ENCODE measurements around the gene MYO3B. TPM values are rescaled to one million over a fixed set of nuclear protein-coding genes. Genes with fewer than 3 reads are reported as not detected.

MYO3B gene
- total and polyA plus RNA-seq, 2 of the 8 experiments (the other 6 are each of a cell fraction or from before 2014, with no cell fraction given): 0.17 to 0.19 TPM

DNA sequence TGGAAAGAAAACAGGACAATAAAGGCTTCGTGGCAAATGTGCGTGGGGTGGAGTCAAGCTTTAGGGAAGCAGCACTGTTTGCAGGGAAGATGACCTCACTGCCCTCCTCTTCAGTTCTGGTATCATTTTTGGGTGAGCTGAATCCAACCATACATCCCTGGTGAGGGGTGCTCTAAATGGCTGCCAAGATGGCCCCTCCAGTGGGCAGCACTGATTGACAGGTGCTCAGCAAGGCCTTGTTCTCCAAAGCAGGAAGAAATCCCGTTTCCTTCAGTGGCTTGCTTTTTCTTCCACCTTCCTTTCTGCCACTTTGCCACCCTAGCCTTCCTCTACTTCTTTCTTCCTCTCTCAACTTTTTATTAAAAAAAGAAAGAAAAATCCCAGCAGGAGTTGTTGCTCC, 404.4 kb downstream of the MYO3B start:
- Histone ChIP-seq H3K79me2 (ENCODE audit: control insufficient read depth in 1 of 2, insufficient read depth in 2 of 2, low read length in 2 of 2) (no peaks in the 10 kb centered on the region), H3K4me2 (ENCODE audit: insufficient read depth in 1 of 2, low read depth in 2 of 2, low read length in 2 of 2) (peak overlapping the region; percentile 36 to 46), H2BK20ac (ENCODE audit: low read length) (peak overlapping the region; percentile 90), H3K9ac (replicated peaks in 1 of 4; ENCODE audit: extremely low read depth in 1 of 4, low read depth in 3 of 4, low read length in 3 of 4) (no peak overlapping the region), H4K91ac (replicated peaks; ENCODE audit: insufficient read length, low read length) (peak overlapping the region; percentile 32), H2AFZ (ENCODE audit: low read length) (peak overlapping the region; percentile 83), H2BK120ac (replicated peaks; ENCODE audit: low read depth, low read length) (peak overlapping the region; percentile 8), H4K20me1 (replicated peaks in 1 of 2; ENCODE audit: control insufficient read depth in 1 of 2, insufficient read depth in 2 of 2, low read length in 2 of 2) (no peaks in the 10 kb centered on the region), H2BK12ac (ENCODE audit: low read depth, low read length) (peak overlapping the region; percentile 69; the same call in 1 of the 2 replicates), H4K8ac (ENCODE audit: extremely low read depth, insufficient read depth, low read length) (peak overlapping the region; percentile 47; the same call in 1 of the 2 replicates), H2AK5ac (ENCODE audit: low read depth, low read length) (no peak overlapping the region), H4K5ac (ENCODE audit: insufficient read length, low read depth, low read length) (no peak overlapping the region), H3K23ac (ENCODE audit: insufficient read length) (no peak overlapping the region), H3K36me3 (ENCODE audit: control insufficient read depth in 2 of 4, insufficient read depth in 4 of 4, low read length in 3 of 4) (no peaks in the 10 kb centered on the region), H3K56ac (replicated peaks; ENCODE audit: insufficient read length, low read depth, low read length) (no peak overlapping the region), H3K9me3 (ENCODE audit: insufficient read depth in 2 of 2, low read depth in 1 of 2, low read length in 1 of 2) (no peaks in the 10 kb centered on the region), H3K27me3 (replicated peaks in 1 of 4; ENCODE audit: control insufficient read depth in 3 of 4, extremely low read depth in 1 of 4, insufficient read depth in 3 of 4, low read length in 3 of 4) (no peaks in the 10 kb centered on the region), H3K27ac (ENCODE audit: low read depth, low read length) (peak overlapping the region; percentile 2; the same call in 1 of the 2 replicates), H3K23me2 (ENCODE audit: low read depth, low read length) (no peaks in the 10 kb centered on the region), H3K4me3 (ENCODE audit: extremely low read depth in 1 of 4, insufficient read depth in 2 of 4, low read depth in 3 of 4, low read length in 4 of 4) (no peak overlapping the region; a peak in 1 of 8 replicates), H2BK15ac (ENCODE audit: low read length) (no peak overlapping the region), H3K18ac (ENCODE audit: extremely low read depth, low read length) (no peak overlapping the region), H2BK5ac (ENCODE audit: low read depth, low read length) (no peak overlapping the region; the same call in 1 of the 2 replicates), H3K4ac (replicated peaks; ENCODE audit: insufficient read length, low read depth, low read length) (no peak overlapping the region), H3K79me1 (ENCODE audit: low read depth, low read length) (no peaks in the 10 kb centered on the region), H3K14ac (ENCODE audit: insufficient read length) (no peak overlapping the region), H3K4me1 (replicated peaks in 1 of 4; ENCODE audit: control insufficient read depth in 3 of 4, insufficient read depth in 4 of 4, low read length in 3 of 4) (peaks cover 0 to 8% (median 7%) of the 10 kb centered on the region in 4 experiments; a peak in 4 of 7 replicates)
- ChIA-PET CTCF (ENCODE audit: partially characterized antibody) (interaction anchor here (0.9 to 1.4 kb wide), 3 partner anchors 26 to 347 kb away, joined by 3 read pairs; no protein-coding TSS in a partner anchor), POLR2A (ENCODE audit: partially characterized antibody) (interaction anchor here (1.5 kb wide), 1 partner anchor 11 kb away, joined by 4 read pairs; no protein-coding TSS in a partner anchor)
- FAIRE-seq: peak; percentile 28
- no peak for DNase-seq (ENCODE audit: low read depth in 1 of 2, low spot score in 2 of 2)
- peak; percentile 84 for TF ChIP-seq YY1 (IDR thresholded peaks at IDR 0.05; ENCODE audit: low read depth, low read length)
- no peak for TF ChIP-seq EZH2 (IDR thresholded peaks at IDR 0.05; ENCODE audit: low read depth, low read length, severe bottlenecking)
- no peak for TF ChIP-seq SRF (IDR thresholded peaks at IDR 0.05; ENCODE audit: low read depth, low read length)
- WGBS, 2 experiments (ENCODE audit: extremely low coverage in 1 of 2, insufficient coverage in 1 of 2, insufficient read length in 1 of 2, insufficient replicate concordance in 2 of 2, low coverage in 1 of 2, low lambda C conversion rate in 2 of 2, missing lambda C conversion rate in 1 of 2): 72% methylated on average over 3 of the region's 3 CpGs; no CpG with 5 or more reads in 1 of the 2 experiments
